ENCODE data around the gene SUSD5. TPM values are rescaled to one million over a fixed set of nuclear protein-coding genes. Genes with fewer than 3 reads are reported as not detected.

The SUSD5 gene
- total and polyA plus RNA-seq, 2 experiments from 2014 or later = 1.4 to 3.6 TPM

DNA sequence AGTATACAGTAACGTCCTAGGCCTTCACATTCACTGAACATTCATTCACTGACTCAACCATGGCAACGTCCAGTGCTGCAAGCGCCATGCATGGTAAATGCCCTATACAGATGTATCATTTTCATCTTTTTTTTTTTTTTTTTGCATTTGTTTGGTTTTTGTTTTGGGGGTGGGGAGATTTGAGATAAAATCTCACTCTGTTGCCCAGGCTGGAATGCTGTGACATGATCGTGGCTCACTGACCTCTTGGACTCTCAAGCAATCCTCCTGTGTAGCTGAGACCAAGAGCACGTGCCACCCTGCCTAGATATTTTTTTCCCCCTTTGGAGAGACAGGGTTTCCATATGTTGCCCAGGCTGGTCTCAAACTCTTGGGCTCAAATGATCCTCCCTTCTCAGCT is 37.4 kb downstream of the SUSD5 start (continued):
- TF ChIP-seq ETS1 (IDR thresholded peaks at IDR 0.05) (no peak), POLR2AphosphoS5 (IDR thresholded peaks at IDR 0.05; ENCODE audit: low read depth) (no peak)
- TF ChIP-seq, protein P1, sequence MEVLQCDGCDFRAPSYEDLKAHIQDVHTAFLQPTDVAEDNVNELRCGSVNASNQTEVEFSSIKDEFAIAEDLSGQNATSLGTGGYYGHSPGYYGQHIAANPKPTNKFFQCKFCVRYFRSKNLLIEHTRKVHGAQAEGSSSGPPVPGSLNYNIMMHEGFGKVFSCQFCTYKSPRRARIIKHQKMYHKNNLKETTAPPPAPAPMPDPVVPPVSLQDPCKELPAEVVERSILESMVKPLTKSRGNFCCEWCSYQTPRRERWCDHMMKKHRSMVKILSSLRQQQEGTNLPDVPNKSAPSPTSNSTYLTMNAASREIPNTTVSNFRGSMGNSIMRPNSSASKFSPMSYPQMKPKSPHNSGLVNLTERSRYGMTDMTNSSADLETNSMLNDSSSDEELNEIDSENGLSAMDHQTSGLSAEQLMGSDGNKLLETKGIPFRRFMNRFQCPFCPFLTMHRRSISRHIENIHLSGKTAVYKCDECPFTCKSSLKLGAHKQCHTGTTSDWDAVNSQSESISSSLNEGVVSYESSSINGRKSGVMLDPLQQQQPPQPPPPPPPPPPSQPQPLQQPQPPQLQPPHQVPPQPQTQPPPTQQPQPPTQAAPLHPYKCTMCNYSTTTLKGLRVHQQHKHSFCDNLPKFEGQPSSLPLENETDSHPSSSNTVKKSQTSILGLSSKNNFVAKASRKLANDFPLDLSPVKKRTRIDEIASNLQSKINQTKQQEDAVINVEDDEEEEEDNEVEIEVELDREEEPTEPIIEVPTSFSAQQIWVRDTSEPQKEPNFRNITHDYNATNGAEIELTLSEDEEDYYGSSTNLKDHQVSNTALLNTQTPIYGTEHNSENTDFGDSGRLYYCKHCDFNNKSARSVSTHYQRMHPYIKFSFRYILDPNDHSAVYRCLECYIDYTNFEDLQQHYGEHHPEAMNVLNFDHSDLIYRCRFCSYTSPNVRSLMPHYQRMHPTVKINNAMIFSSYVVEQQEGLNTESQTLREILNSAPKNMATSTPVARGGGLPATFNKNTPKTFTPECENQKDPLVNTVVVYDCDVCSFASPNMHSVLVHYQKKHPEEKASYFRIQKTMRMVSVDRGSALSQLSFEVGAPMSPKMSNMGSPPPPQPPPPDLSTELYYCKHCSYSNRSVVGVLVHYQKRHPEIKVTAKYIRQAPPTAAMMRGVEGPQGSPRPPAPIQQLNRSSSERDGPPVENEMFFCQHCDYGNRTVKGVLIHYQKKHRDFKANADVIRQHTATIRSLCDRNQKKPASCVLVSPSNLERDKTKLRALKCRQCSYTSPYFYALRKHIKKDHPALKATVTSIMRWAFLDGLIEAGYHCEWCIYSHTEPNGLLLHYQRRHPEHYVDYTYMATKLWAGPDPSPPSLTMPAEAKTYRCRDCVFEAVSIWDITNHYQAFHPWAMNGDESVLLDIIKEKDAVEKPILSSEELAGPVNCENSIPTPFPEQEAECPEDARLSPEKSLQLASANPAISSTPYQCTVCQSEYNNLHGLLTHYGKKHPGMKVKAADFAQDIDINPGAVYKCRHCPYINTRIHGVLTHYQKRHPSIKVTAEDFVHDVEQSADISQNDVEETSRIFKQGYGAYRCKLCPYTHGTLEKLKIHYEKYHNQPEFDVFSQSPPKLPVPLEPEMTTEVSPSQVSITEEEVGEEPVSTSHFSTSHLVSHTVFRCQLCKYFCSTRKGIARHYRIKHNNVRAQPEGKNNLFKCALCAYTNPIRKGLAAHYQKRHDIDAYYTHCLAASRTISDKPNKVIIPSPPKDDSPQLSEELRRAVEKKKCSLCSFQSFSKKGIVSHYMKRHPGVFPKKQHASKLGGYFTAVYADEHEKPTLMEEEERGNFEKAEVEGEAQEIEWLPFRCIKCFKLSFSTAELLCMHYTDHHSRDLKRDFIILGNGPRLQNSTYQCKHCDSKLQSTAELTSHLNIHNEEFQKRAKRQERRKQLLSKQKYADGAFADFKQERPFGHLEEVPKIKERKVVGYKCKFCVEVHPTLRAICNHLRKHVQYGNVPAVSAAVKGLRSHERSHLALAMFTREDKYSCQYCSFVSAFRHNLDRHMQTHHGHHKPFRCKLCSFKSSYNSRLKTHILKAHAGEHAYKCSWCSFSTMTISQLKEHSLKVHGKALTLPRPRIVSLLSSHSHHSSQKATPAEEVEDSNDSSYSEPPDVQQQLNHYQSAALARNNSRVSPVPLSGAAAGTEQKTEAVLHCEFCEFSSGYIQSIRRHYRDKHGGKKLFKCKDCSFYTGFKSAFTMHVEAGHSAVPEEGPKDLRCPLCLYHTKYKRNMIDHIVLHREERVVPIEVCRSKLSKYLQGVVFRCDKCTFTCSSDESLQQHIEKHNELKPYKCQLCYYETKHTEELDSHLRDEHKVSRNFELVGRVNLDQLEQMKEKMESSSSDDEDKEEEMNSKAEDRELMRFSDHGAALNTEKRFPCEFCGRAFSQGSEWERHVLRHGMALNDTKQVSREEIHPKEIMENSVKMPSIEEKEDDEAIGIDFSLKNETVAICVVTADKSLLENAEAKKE (CRISPR knock-in tag; IDR thresholded peaks at IDR 0.05) = no peak

GRCh38 chr3:33179132-33179531 is 39.5 kb downstream of the SUSD5 start:
- Histone ChIP-seq H3K79me2 (replicated peaks; ENCODE audit: insufficient read depth) (no peaks in the 10 kb centered on the region), H3F3A (replicated peaks; ENCODE audit: low read depth) (no peaks in the 10 kb centered on the region), H3K4me1 (ENCODE audit: insufficient read depth) (no peaks in the 10 kb centered on the region), H3K4me3 (no peak overlapping the region), H4K20me1 (replicated peaks; ENCODE audit: insufficient read depth) (no peaks in the 10 kb centered on the region), H3K9me2 (ENCODE audit: insufficient read depth) (no peaks in the 10 kb centered on the region), H2AFZ (no peak overlapping the region), H3K27me3 (ENCODE audit: insufficient read depth) (no peaks in the 10 kb centered on the region), H3K27ac (ENCODE audit: low read depth) (no peak overlapping the region), H3K4me2 (no peak overlapping the region), H3K36me3 (ENCODE audit: insufficient read depth) (no peaks in the 10 kb centered on the region)
- Mint-ChIP-seq H3K4me3 (no peak overlapping the region), H3K27ac (no peak overlapping the region), H3K36me3 (ENCODE audit: low read depth) (no peaks in the 10 kb centered on the region), H3K9me3 (no peaks in the 10 kb centered on the region; the same call in 2 of the 3 replicates), H3K4me1 (no peaks in the 10 kb centered on the region), H3K27me3 (ENCODE audit: insufficient read depth, low read depth, poor library complexity) (no peaks in the 10 kb centered on the region)
- DNase-seq (ENCODE audit: low spot score) (no peak), ATAC-seq (no peak)
- TF ChIP-seq EZH2 (IDR thresholded peaks at IDR 0.05; ENCODE audit: low read depth, unreplicated experiment) (no peak), CREB1 (CRISPR knock-in tag; IDR thresholded peaks at IDR 0.05; ENCODE audit: low read depth) (no peak), POLR2AphosphoS5 (IDR thresholded peaks at IDR 0.05; ENCODE audit: low read depth) (no peak), NANOG (IDR thresholded peaks at IDR 0.05; ENCODE audit: borderline replicate concordance) (no peak)
- TF ChIP-seq, protein P1 (CRISPR knock-in tag; IDR thresholded peaks at IDR 0.05) = no peak
- TF ChIP-seq, protein P2, sequence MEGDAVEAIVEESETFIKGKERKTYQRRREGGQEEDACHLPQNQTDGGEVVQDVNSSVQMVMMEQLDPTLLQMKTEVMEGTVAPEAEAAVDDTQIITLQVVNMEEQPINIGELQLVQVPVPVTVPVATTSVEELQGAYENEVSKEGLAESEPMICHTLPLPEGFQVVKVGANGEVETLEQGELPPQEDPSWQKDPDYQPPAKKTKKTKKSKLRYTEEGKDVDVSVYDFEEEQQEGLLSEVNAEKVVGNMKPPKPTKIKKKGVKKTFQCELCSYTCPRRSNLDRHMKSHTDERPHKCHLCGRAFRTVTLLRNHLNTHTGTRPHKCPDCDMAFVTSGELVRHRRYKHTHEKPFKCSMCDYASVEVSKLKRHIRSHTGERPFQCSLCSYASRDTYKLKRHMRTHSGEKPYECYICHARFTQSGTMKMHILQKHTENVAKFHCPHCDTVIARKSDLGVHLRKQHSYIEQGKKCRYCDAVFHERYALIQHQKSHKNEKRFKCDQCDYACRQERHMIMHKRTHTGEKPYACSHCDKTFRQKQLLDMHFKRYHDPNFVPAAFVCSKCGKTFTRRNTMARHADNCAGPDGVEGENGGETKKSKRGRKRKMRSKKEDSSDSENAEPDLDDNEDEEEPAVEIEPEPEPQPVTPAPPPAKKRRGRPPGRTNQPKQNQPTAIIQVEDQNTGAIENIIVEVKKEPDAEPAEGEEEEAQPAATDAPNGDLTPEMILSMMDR (conservative IDR thresholded peaks at IDR 0.05; ENCODE audit: low read depth in 2 of 2) = no peak

Data from GM23338 (cell line).